Keratinocyte (primary cell): Measurements from ENCODE around the gene AOPEP.

ENCODE experiments used
- CTCF ChIP-seq, 3 experiments: IDR thresholded peaks in 1 of 3; conservative IDR thresholded peaks in 1 of 3; optimal IDR thresholded peaks in 1 of 3; 2 replicates in 2 of 3; 3 replicates in 1 of 3; pipeline versions ENCODE3 to v1.5.1; 2011; ENCODE audit warnings: low read length in 3 of 3, mild to moderate bottlenecking in 3 of 3, moderate library complexity in 2 of 3, control low read depth in 1 of 3, inconsistent platforms in 1 of 3; ENCODE audit not compliant: insufficient read depth in 2 of 3; ENCODE audit errors: extremely low read depth in 1 of 3
- EZH2 ChIP-seq: IDR thresholded peaks from one replicate; pipeline ENCODE4 v1.6.1; 2012; ENCODE audit warnings: inconsistent platforms, mild to moderate bottlenecking, low read length, moderate library complexity

DNA sequence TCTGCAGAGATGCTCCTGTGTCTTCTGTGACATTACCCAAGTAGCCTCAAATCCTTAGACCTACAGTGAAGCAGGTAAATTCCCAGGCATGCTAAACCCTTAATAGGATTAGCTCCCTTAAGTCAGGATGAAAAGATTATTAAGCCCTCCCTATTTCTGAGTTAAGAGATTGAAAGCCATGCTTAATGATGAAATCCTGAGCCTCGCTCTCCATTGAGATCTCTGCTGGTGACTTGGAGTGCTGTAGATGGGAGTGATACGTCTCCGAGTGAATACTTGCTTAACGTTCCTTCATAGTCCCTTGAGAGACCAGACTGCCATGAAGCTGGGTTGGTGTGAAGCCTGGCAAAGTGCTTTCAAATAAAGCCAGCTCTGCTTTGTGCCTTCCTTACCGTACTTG is 34.2 kb downstream of the AOPEP start:
- TF ChIP-seq EZH2 (no peak), CTCF (optimal IDR thresholded peaks at IDR 0.05 in 1 of 3, IDR thresholded peaks at IDR 0.05 in 1 of 3, conservative IDR thresholded peaks at IDR 0.05 in 1 of 3; ENCODE audit: extremely low read depth in 1 of 3, insufficient read depth in 2 of 3, low read length in 3 of 3) (no peak)
